ENCODE data around the gene SRSF11.

The SRSF11 gene

DNA sequence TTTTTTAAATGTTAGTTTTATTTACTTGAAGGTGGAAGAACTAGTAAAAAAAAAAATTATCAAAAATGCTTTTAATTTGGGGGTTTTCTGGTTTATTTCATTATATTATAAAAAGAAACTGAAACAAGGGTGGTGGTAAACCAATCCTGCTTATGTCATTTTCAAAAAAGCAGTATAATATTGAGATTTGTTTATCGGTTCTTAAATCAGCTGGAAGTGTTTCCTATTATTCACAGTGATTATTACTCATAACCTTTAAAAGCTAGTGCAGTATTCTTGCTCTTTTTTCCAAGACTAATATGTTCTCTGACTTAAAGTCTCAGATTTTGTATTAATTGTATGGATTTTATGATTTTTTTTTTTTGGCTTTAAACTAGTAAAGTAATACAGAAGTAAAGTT is 10.4 kb upstream of the SRSF11 start:
- DNase-seq: no peak

DNA sequence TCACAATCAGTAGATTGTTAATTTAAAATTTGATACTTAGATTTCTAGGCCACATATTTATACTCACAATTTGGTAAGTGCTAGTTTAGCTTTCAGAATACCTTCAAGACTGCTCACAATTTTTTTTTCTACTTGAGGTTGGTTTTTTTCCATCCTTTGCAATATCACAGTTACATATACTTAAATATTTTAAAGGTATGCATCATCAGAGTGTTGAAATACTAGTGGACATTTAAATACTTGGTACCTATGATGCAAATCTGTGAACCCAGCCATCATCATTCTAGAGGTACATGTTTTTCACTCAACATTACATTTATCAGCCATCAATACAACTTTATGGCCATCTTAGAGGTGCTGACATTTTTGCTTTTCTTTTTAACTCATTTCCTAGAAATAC is 9.6 kb upstream of the SRSF11 start:
- DNase-seq: no peak
- intact Hi-C loops (cut with DNase I): no loop called here

More for the DNA sequence above, 10.4 kb upstream of the SRSF11 start:
- intact Hi-C loops (cut with DNase I): no loop called here

DNA sequence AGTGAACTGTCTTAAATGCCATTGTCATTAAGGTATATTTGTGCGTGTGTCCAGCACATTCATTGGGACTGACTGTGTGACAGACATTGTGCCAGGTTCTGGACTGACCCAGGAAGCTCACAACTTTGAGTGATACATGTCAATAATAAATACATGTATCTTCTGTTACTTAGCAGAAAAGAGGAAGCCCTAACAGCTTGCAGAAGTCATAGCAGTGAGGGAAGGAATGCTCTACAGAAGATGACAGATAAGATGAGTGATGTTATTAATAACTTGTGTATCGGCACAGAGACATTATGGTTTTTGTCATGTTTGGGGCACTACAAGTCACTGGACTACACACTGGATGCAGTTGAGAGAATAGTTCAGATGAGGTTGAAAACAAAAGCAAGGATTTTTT is 1.2 kb upstream of the SRSF11 start:
- DNase-seq: no peak
- intact Hi-C loops (cut with DNase I): loop anchor here (2.0 to 10.0 kb wide), 2 partner anchors 15 to 185 kb away; partner anchors contain the start of gene LRRC40

DNA sequence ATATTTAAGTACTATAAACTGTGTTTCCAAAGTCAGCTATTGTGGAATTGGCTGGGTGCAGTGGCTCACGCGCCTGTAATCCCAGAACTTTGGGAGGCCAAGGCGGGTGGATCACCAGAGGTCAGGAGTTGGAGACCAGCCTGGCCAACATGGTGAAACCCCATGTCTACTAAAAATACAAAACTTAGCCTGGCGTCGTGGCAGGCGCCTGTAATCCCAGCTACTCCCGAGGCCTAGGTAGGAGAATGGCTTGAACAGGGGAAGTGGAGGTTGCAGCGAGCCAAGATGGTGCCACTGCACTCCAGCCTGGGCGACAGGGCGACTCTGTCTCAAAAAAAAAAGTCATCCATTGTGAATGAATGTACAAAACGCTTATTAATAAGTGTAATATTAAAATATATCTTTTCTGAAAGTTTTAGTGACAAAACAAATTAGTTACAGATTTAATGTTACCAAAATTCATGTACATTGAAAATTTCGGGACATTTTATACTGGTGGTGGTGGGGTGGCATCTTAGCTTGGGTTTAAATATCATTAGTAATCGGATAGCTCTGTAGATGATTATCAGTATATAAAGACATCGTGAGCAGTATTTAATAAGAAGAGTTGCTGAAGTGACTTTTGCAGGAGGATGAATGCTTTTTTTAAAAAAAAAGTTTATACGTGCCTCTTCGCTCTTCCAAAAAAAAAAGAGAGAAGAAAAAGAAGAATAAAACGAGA is 503 bp upstream of the SRSF11 start:
- no peak for DNase-seq
- intact Hi-C loops (cut with DNase I): loop anchor here (2.0 to 10.0 kb wide), 2 partner anchors 16 to 184 kb away; partner anchors contain the start of gene LRRC40

DNA sequence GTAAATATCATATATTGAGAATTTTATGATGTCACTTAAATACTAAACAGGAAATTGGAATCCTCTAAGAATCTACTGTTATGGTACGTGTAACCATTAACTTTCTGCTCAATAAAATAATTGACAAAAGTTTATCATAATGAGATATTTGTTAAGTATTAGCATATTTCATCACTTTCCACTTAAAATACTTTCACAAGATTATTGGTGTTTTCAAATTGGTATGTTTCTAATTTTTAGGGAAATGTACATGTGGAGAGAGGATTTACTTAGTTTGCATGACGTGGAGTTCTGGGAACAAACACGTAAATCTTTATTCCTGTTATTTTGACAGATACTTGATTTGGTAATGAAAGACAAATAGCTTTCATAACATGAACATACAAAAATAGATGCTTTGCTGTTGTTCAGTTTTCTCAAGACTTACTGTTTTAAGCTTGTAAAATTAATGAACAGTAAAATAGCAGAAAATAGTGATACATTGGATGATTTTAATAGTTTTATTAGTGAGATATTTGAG is 1.6 kb downstream of the SRSF11 start:
- intact Hi-C loops (cut with DNase I): loop anchor here (10.0 kb wide), 1 partner anchor 182 kb away; no protein-coding TSS in a partner anchor
- no peak for DNase-seq

DNA sequence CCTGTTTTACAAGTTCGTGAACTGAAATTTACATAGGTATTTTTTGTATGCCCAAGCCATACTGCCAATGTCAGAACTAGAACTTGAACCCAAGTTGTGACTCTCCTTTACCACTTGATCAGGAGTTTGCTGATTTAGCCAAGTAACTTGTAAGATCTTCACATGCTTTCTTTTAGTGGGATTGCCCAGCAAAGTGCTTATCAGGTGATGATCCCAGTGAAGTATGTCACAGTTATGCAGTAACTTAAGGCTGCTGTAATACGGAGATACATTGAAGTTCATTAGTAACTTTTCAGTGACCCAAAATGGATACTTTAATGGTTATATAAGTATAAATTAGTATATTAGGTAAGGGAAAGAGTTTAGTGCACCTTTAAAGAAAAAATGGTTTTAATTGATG is 3.8 kb downstream of the SRSF11 start:
- intact Hi-C loops (cut with DNase I): loop anchor here (10.0 kb wide), 1 partner anchor 180 kb away; no protein-coding TSS in a partner anchor

DNA sequence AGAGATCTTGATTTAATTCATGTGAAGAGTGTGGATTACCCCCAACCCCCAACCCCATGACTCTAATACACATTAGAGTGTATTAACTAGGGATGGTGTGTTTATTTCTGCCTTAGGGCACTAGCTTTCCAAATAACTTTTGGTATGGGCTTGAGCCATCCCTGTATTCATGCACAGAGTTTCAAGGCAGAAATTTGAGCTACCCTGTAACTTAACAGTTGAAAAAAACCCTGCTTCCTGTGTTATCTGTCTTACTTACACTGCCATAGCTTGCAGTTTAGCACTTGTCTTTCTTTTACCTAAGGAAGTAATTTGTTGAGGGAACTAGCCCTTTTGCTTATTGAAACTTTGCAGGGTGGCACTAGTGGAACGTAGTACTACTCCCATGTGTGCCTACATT is 6.3 kb downstream of the SRSF11 start:
- intact Hi-C loops (cut with DNase I): loop anchor here (10.0 kb wide), 1 partner anchor 177 kb away; no protein-coding TSS in a partner anchor
- no peak for DNase-seq

More for the DNA sequence above, 3.8 kb downstream of the SRSF11 start:
- no peak for DNase-seq

DNA sequence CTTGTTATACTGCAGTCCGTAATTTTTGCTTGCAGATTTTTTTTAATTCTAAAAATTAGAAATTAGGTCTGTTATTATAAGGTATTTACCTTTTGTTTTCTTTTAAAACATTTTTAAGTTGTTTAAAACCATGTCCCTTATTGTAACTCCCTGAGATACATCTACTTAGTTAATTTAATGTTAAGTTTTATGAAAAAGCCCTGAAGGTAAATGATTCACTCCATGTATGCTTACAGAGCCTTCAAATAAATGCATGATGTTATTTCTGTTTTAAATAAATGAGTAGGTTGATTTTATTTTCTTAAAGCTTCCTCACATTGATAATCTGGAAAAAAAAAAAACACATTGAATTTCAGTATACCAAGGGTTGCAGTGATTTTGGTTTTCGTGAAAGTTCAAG is 7.5 kb downstream of the SRSF11 start:
- intact Hi-C loops (cut with DNase I): loop anchor here (10.0 kb wide), 1 partner anchor 176 kb away; no protein-coding TSS in a partner anchor
- DNase-seq: no peak

DNA sequence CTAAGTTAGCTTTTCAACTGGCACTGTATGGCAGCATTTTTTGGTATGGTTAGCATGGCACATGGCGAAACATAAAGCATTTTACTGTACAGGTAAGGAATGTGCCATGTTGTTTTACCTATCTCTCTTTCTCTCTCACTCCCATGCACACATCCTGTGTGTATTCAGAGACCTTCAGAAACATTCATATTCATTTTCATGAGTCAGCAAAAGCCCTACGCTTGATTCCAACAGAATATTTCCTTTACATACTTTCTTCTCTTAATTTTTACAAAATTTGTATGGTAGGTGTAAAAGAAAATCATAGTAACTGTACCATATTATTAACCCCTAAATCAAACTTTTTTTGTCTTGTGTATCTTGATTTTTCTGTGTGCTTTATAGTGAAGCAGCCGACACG is 10.3 kb downstream of the SRSF11 start:
- intact Hi-C loops (cut with DNase I): no loop called here
- DNase-seq: no peak

DNA sequence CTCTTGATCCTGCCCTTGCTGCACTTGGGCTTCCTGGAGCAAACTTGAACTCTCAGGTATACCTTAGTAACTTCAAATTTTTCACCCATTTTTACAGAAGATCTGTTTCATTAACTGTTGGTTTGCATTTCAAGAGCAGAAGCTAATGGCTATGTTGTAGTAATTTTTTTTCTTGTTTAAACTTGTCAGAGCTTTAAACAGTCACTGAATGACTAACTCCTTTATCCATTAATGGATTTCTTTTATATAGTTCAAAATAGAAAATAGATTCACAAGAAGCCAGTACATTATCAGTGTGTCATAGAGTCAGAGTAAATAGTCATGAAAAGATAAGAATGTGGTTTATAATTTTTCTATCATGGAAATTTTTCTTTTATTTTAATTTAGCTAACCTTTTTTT is 13.6 kb downstream of the SRSF11 start:
- DNase-seq: no peak
- intact Hi-C loops (cut with DNase I): no loop called here

DNA sequence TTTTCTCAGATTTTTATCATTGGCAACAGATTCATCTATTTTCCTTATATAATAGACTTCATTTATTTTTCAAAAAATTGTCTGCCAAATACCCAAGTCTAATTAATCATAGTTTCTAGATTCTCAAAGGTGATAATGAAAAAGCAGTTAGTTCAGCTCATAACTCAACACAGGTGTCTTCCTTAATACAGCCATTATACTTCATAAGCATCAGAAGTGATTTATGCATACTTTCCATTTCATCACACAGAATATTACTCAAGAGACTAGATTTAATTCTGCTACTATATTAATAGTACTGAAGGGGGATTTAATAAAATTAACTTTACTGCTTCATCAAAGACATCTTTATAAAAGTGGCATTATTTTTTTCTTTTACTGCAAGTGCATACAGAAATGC is 18.8 kb downstream of the SRSF11 start:
- intact Hi-C loops (cut with DNase I): no loop called here
- no peak for DNase-seq

DNA sequence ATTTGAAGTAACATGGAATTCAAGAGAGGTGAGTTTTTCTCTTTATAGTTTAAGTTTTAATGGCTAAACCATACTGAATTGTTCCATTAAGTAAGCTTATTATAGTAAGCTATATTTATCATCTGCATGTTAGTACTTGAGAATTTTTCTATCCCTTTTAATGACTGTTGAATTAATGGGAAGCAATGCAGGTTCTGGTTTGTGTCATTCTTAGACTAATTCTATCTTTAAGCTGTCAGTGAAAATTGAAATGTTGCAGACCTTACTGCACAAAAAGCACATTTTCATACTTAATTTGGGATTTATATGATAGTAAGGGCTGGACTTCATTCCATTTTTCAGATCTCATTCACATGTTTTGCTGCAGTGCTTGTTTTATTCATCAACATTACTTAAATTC is 25.9 kb downstream of the SRSF11 start:
- DNase-seq: no peak
- intact Hi-C loops (cut with DNase I): no loop called here

DNA sequence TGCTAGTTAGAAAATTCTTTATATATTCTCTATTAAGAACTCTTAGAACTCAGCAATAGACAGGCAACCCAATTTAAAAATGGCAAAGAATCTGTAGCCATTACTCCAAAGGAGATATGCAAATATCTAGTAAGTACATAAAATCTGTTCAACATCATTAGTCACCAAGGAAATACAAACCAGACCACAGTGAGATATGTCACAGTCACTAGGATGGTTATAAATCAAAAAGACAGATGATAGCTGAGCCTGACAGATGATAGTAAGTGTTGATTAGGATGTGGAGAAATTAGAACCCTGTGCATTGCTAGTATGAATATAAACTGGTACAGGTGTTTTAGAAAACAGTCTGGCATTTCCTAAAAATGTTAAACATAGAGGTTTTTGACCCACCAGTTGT is 26.6 kb downstream of the SRSF11 start:
- intact Hi-C loops (cut with DNase I): no loop called here
- no peak for DNase-seq

DNA sequence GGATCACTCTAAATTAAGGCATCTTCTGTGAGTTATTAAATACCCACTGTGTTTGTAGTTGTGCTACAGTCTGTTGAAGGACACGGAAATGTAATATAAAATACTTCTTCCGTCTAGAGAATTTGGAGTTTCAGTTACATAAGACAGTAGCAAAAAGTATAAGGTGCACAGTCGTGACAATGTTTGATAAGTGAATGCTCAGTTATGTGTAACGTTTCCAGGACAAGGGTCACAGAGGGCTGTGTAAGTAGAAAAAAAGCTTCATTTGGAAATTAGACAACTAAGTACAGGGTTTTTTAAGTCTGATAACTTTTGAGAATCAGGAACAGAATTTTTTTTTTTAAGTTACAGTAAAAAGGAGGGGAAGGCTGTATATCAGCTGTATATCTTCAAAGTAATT is 27.5 kb downstream of the SRSF11 start:
- DNase-seq: no peak
- intact Hi-C loops (cut with DNase I): no loop called here

DNA sequence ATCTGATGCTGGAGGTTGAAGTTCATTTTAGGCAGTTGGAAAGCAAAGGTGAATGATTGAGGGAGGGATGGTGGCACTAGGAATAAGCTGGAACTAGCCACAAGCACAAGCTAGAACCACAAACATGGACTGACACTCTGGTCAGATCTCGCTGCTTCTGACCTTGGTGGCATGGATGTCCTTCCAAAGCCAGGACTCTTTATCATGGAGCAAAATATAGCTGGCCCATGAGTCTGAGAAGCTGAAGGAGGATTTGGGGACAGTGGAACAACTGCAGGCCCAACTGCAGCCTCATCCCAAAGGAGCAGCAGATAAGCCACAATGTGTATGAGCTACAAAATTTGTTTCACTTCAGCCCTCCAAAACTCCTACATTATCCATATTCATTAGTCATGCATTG is 35.5 kb downstream of the SRSF11 start:
- no peak for DNase-seq
- intact Hi-C loops (cut with DNase I): no loop called here

DNA sequence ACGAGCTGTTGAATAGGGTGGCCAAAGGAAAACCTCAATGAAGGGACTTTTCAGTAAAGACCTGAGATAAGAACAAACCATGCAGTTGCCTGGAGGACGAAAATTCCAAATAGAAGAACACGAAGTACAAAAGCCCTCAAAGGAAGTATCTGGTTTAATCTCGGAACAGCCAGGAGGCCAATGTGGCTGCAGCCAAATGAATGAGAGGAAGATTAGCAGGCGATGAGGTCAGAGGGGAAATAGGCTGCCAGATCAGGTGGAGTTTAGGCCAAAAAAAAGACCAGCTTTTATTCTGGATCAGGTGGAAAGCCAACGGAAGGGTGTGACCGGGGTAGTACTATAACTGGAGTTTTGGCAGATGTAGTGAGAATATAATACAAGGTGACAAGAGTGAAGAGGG is 43.7 kb downstream of the SRSF11 start:
- DNase-seq: no peak
- intact Hi-C loops (cut with DNase I): no loop called here

DNA sequence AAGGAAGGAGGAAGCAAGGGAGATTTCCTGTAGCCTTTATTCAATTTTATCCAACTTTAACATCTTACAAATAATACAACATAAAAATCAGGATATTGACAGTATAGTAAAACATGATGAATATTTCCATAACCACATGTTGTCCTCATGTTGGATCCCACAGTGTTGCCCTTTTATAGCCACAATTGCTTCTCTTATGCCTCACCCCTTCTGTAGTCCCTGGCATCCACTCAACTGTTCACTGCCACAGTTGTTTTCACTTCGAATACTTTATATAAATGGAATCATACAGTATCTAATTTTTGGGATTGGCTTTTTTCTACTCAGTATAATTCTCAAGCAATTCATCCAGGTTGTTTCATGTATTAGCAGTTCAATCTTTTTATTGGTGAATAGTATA is 44.8 kb downstream of the SRSF11 start:
- no peak for DNase-seq
- intact Hi-C loops (cut with DNase I): no loop called here

DNA sequence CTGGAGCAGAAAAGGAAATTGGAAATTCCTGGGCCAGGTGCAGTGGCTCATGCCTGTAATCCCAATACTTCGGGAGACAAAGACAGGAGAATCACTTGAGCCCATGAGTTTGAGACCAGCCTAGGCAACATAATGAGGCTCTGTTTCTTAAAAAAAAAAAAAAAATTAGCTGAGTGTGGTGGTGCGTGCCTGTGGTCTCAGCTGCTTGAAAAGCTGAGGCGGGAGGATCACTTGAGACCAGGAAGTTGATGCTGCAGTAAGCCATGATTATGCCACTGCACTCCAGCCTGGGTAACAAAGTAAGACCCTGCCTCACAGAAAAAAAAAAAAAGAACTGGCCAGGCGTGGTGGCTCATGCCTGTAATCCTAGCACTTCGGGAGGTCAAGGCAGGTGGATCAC is 56.7 kb downstream of the SRSF11 start:
- intact Hi-C loops (cut with DNase I): no loop called here
- DNase-seq: no peak

DNA sequence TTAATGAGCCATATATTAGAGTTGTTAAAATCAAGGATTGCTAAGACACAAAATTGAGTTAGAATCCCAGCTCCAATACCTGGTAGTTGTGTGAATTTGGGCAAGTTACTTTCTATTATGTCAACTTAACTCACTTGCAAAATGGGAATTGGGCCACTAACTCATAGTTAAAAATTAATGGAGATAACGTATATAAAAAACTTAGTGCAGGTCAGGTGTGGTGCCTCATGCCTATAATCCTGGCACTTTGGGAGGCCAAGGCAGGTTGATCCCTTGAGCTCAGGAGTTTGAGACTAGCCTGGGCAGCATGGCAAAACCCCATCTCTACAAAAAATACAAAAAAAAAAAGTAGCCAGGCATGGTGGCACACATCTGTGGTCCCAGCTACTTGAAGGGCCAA is 57.5 kb downstream of the SRSF11 start:
- intact Hi-C loops (cut with DNase I): no loop called here
- DNase-seq: no peak

DNA sequence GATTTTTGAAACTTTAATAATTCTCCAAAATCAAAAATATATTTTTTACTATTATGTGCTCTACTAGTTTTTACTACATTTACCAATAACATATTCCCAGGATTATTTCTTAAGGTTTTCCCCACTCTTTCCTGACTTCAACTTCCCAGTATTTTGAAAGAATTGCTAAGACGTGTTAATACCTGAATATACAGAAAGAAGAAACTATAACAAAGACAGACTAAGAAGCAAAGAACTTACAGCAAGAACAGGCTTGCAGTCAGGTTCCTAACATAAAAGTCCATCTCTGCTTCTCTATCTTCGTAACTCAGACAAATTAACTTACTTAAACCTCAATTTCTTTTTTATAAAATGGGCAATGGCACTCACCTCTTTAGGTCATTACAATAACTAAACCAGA is 63.2 kb downstream of the SRSF11 start:
- DNase-seq: no peak
- intact Hi-C loops (cut with DNase I): no loop called here

DNA sequence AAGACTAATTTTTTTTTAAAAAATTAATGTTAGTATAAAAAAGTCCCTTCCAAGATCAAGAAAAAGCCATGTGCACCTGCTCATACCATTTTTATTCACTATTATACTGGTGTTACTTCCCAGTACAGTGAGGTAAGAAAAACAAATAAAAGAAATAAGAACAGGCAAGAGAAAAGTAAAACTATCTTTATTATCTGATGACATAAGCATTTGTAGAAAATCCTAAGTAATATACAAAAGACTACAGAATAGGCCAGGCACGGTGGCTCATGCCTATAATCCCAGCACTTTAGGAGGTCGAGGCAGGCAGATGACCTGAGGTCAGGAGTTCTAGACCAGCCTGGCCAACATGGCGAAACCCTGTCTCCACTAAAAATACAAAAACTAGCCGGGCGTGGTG is 65.3 kb downstream of the SRSF11 start:
- no peak for DNase-seq
- intact Hi-C loops (cut with DNase I): no loop called here
